Neuronal stem cell (in vitro differentiated cells): ENCODE measurements around the gene ODC1.

Experiments
- DNase-seq: peaks from one replicate; pipeline ENCODE4 v3.0.0-alpha.2; 2013; ENCODE audit warnings: low spot score
- H2AFZ ChIP-seq: one replicate; pipeline ENCODE4 v1.6.1; 2013; ENCODE audit warnings: mild to moderate bottlenecking, low read length, inconsistent platforms
- H2AK5ac ChIP-seq: 2 replicates; pipeline ENCODE4 v1.6.1; 2013; ENCODE audit warnings: low read depth, mild to moderate bottlenecking, inconsistent platforms, low read length, moderate library complexity, mixed read lengths
- H2BK120ac ChIP-seq: 2 replicates; pipeline ENCODE4 v1.6.1; 2013; ENCODE audit warnings: low read depth, mild to moderate bottlenecking, inconsistent platforms, low read length, moderate library complexity, mixed read lengths
- H2BK12ac ChIP-seq: one replicate; pipeline ENCODE4 v1.6.1; 2013; ENCODE audit warnings: low read length, inconsistent platforms
- H2BK15ac ChIP-seq: 2 replicates; pipeline ENCODE4 v1.6.1; 2013; ENCODE audit warnings: mild to moderate bottlenecking, low read length, inconsistent platforms, mixed read lengths
- H2BK5ac ChIP-seq: one replicate; pipeline ENCODE4 v1.6.1; 2013; ENCODE audit warnings: inconsistent platforms, mild to moderate bottlenecking, low read length, moderate library complexity
- H3K14ac ChIP-seq: one replicate; pipeline ENCODE4 v1.6.1; 2013; ENCODE audit warnings: low read length, inconsistent platforms
- H3K18ac ChIP-seq: 2 replicates; pipeline ENCODE4 v1.6.1; 2013; ENCODE audit warnings: low read length, inconsistent platforms
- H3K23ac ChIP-seq: 2 replicates; pipeline ENCODE4 v1.6.1; 2013; ENCODE audit warnings: low read depth, mild to moderate bottlenecking, mixed read lengths, low read length, inconsistent platforms; ENCODE audit not compliant: poor library complexity
- H3K27ac ChIP-seq: replicated peaks from 3 replicates; pipeline ENCODE4 v1.5.1; 2013; ENCODE audit warnings: low read length, inconsistent platforms
- H3K27me3 ChIP-seq, 3 experiments: 2 replicates each; pipeline ENCODE4 v1.6.1; 2013; ENCODE audit warnings: low read length in 3 of 3, mild to moderate bottlenecking in 2 of 3, inconsistent platforms in 1 of 3, low read depth in 1 of 3, mixed read lengths in 1 of 3, moderate library complexity in 1 of 3; ENCODE audit not compliant: control insufficient read depth in 3 of 3, insufficient read depth in 3 of 3
- H3K36me3 ChIP-seq, 2 donors: replicated peaks in 1 of 2; 2 replicates each; pipeline ENCODE4 v1.6.1; 2013; ENCODE audit warnings: low read length in 2 of 2; ENCODE audit not compliant: control insufficient read depth in 2 of 2, insufficient read depth in 2 of 2
- H3K4ac ChIP-seq: 2 replicates; pipeline ENCODE4 v1.6.1; 2013; ENCODE audit warnings: inconsistent platforms, mild to moderate bottlenecking, low read length, moderate library complexity
- H3K4me1 ChIP-seq, 2 donors: 1 replicate in 1 of 2; 2 replicates in 1 of 2; pipeline ENCODE4 v1.6.1; 2013; ENCODE audit warnings: low read length in 2 of 2, low read depth in 1 of 2; ENCODE audit not compliant: control insufficient read depth in 2 of 2, insufficient read depth in 1 of 2
- H3K4me2 ChIP-seq: one replicate; pipeline ENCODE4 v1.6.1; 2013; ENCODE audit warnings: mild to moderate bottlenecking, low read length, inconsistent platforms; ENCODE audit not compliant: insufficient read depth, poor library complexity, severe bottlenecking
- H3K4me3 ChIP-seq, 2 donors: 2 replicates each; pipeline ENCODE4 v1.5.1; 2013; ENCODE audit warnings: low read length in 2 of 2, mild to moderate bottlenecking in 2 of 2, inconsistent platforms in 1 of 2, moderate library complexity in 1 of 2
- H3K79me1 ChIP-seq: one replicate; pipeline ENCODE4 v1.6.1; 2013; ENCODE audit warnings: low read depth, mild to moderate bottlenecking, inconsistent platforms, low read length, moderate library complexity
- H3K9ac ChIP-seq: one replicate; pipeline ENCODE4 v1.6.1; 2013; ENCODE audit warnings: mild to moderate bottlenecking, low read depth, low read length, inconsistent platforms; ENCODE audit not compliant: poor library complexity
- H3K9me3 ChIP-seq, 2 donors: replicated peaks in 1 of 2; 2 replicates each; pipeline versions ENCODE3 to v1.6.1; 2013; ENCODE audit warnings: low read length in 2 of 2, mild to moderate bottlenecking in 2 of 2, inconsistent platforms in 1 of 2, low read depth in 1 of 2, mixed read lengths in 1 of 2, moderate library complexity in 1 of 2; ENCODE audit not compliant: control insufficient read depth in 2 of 2, insufficient read depth in 1 of 2
- H4K8ac ChIP-seq: one replicate; pipeline ENCODE4 v1.6.1; 2013; ENCODE audit warnings: low read depth, mild to moderate bottlenecking, inconsistent platforms, low read length, moderate library complexity
- H4K91ac ChIP-seq: one replicate; pipeline ENCODE4 v1.6.1; 2013; ENCODE audit warnings: low read length, low read depth, mild to moderate bottlenecking, inconsistent platforms; ENCODE audit not compliant: poor library complexity
- WGBS, 2 donors: extraction: QIAGEN DNeasy Blood & Tissue Kit; methylation state at CpG; one replicate each; pipeline ENCODE4 v1.1.7; 2013; ENCODE audit warnings: missing lambda C conversion rate in 2 of 2, mixed read lengths in 1 of 2; ENCODE audit not compliant: insufficient read length in 2 of 2, insufficient replicate concordance in 1 of 2; ENCODE audit errors: extremely low coverage in 2 of 2; 5-methylcytosine and 5-hydroxymethylcytosine counted together

Gene ODC1

DNA sequence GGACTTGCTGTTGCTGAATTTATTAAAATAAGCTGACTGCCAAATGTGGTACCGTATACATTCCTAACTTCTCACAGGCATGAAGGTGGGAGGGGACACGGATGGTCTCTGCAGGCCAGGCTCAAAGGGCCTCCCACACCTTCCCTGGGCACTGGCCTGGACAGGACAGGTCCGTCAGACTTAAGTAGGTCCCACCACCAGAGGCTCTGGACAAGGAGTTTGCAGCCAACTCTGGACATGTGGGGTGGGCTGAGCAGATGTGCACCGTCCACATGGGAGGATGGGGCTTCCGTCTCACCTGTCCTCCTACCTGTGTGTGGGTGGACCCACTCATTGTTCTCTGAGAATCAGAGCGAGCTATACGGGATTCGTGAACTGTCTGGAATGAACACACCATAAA is 8.2 kb downstream of the ODC1 start:
- Histone ChIP-seq H3K14ac (no peak overlapping the region), H3K23ac (no peak overlapping the region), H3K4ac (no peak overlapping the region), H2BK5ac (no peak overlapping the region), H4K8ac (no peak overlapping the region), H2BK12ac (no peak overlapping the region), H3K4me2 (no peak overlapping the region), H3K18ac (no peak overlapping the region), H2AFZ (no peak overlapping the region), H3K36me3 (peaks cover 49 to 67% of the 10 kb centered on the region in 2 donors), H3K9ac (no peak overlapping the region), H3K4me3 (no peak overlapping the region), H3K79me1 (peaks cover 3% of the 10 kb centered on the region), H3K9me3 (no peaks in the 10 kb centered on the region), H3K4me1 (no peaks in the 10 kb centered on the region), H2AK5ac (no peak overlapping the region), H4K91ac (no peak overlapping the region), H2BK15ac (no peak overlapping the region), H3K27ac (no peak overlapping the region), H3K27me3 (no peaks in the 10 kb centered on the region), H2BK120ac (no peak overlapping the region)
- no CpG with 5 or more reads among the region's 8 CpGs for WGBS, 2 donors
- DNase-seq = no peak

DNA sequence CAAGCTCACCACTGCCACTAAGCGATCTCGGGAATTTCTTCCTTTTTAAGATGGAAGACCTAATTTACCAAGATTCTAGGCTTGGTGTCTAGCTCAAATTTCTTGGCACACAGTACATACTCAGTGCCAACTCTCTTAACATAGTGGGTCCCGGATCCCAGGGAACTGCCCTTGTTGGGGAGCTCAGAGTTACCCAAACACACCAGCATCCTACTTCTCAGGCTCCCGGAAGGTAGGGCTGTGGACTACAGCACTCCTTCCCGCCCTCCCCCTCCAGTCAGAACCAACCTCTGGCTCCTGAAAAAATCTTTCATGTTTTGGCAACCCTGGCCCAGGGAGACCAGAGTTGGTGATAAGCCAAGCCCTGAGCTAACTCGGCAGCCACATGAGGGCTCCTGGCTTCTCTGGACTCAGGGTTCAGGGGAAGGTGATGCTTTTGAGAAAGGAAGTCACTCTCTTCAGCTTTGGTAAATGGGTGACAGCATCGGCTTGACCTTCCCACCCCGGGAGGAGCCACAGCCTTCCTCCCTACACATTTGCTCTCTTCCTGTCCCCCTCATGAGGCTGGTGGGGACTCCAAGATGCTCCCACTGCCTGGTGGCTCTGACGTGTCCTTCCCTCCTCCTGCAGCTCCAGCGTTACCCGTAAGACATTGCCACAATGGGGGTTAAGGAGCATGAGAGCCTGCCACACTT is 8.8 kb downstream of the ODC1 start:
- Histone ChIP-seq H2BK5ac (no peak overlapping the region), H3K18ac (no peak overlapping the region), H3K4ac (no peak overlapping the region), H4K91ac (no peak overlapping the region), H3K79me1 (peaks cover 3% of the 10 kb centered on the region), H3K27me3 (no peaks in the 10 kb centered on the region), H3K36me3 (peaks cover 45 to 60% of the 10 kb centered on the region in 2 donors), H3K14ac (no peak overlapping the region), H3K9ac (no peak overlapping the region), H2BK15ac (no peak overlapping the region), H3K4me1 (peaks cover 0 to 3% of the 10 kb centered on the region in 2 donors), H3K23ac (no peak overlapping the region), H3K27ac (no peak overlapping the region), H2BK120ac (no peak overlapping the region), H3K9me3 (no peaks in the 10 kb centered on the region), H4K8ac (no peak overlapping the region), H2AK5ac (no peak overlapping the region), H2BK12ac (no peak overlapping the region), H2AFZ (no peak overlapping the region), H3K4me2 (no peak overlapping the region), H3K4me3 (no peak overlapping the region)
- no CpG with 5 or more reads among the region's 11 CpGs for WGBS, 2 donors
- no peak for DNase-seq

DNA sequence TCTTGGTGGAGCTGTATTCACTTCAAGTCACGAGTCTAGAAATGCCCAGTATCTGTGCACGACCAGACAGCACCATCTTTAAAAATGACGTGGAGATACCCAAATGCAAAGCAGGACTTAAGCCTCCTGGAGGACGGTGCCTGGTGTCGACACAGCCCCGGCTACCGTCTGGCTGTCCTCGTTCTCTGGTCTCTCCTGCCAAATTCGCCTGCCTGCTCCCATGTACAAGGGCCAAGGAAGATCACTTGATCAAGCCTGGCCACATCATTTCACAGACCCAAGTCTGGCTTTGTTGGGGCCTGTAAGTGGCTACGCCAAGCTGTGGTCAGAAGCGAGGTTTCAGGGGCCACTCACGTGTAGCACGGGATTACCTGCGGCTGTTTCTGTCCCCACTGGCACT is 9.4 kb downstream of the ODC1 start:
- Histone ChIP-seq H3K4me3 (no peak overlapping the region), H4K91ac (no peak overlapping the region), H2BK120ac (no peak overlapping the region), H3K9me3 (no peaks in the 10 kb centered on the region), H2AFZ (no peak overlapping the region), H3K23ac (peak overlapping the region; percentile 29), H2BK15ac (no peak overlapping the region), H3K36me3 (peaks cover 40 to 54% of the 10 kb centered on the region in 2 donors), H3K27me3 (no peaks in the 10 kb centered on the region), H3K4me1 (peaks cover 5 to 9% of the 10 kb centered on the region in 2 donors), H3K18ac (no peak overlapping the region), H3K9ac (no peak overlapping the region), H2BK5ac (no peak overlapping the region), H3K4ac (no peak overlapping the region), H4K8ac (no peak overlapping the region), H2AK5ac (no peak overlapping the region), H2BK12ac (no peak overlapping the region), H3K27ac (no peak overlapping the region), H3K14ac (no peak overlapping the region), H3K4me2 (no peak overlapping the region), H3K79me1 (no peaks in the 10 kb centered on the region)
- DNase-seq = no peak
- no CpG with 5 or more reads among the region's 14 CpGs for WGBS, 2 donors

GRCh38 chr2:10437806-10438205 is 10.3 kb downstream of the ODC1 start:
- H2BK120ac ChIP-seq = no peak overlapping the region
- no peak overlapping the region for H4K91ac ChIP-seq
- H3K4me1 ChIP-seq = peaks cover 14 to 16% of the 10 kb centered on the region in 2 donors
- peaks cover 0 to 6% (median 0%) of the 10 kb centered on the region in 3 experiments for H3K27me3 ChIP-seq
- no peak overlapping the region for H3K23ac ChIP-seq
- no peak overlapping the region for H4K8ac ChIP-seq
- H3K27ac ChIP-seq = no peak overlapping the region
- no peak overlapping the region for H2AK5ac ChIP-seq
- H2BK15ac ChIP-seq = no peak overlapping the region
- no peak overlapping the region for H3K18ac ChIP-seq
- no peak for DNase-seq
- no peak overlapping the region for H3K14ac ChIP-seq
- peaks cover 5% of the 10 kb centered on the region for H3K79me1 ChIP-seq
- no peak overlapping the region for H2BK12ac ChIP-seq
- H2BK5ac ChIP-seq = no peak overlapping the region
- H3K9me3 ChIP-seq = peaks cover 0 to 5% of the 10 kb centered on the region in 2 donors
- no peak overlapping the region for H3K9ac ChIP-seq
- no peak overlapping the region for H3K4me3 ChIP-seq
- no peak overlapping the region for H3K4ac ChIP-seq
- no peak overlapping the region for H2AFZ ChIP-seq
- H3K36me3 ChIP-seq = peaks cover 34 to 45% of the 10 kb centered on the region in 2 donors
- no peak overlapping the region for H3K4me2 ChIP-seq
- no CpG with 5 or more reads among the region's 9 CpGs for WGBS, 2 donors
